ENCODE results near the gene MT1X.

Gene MT1X

DNA sequence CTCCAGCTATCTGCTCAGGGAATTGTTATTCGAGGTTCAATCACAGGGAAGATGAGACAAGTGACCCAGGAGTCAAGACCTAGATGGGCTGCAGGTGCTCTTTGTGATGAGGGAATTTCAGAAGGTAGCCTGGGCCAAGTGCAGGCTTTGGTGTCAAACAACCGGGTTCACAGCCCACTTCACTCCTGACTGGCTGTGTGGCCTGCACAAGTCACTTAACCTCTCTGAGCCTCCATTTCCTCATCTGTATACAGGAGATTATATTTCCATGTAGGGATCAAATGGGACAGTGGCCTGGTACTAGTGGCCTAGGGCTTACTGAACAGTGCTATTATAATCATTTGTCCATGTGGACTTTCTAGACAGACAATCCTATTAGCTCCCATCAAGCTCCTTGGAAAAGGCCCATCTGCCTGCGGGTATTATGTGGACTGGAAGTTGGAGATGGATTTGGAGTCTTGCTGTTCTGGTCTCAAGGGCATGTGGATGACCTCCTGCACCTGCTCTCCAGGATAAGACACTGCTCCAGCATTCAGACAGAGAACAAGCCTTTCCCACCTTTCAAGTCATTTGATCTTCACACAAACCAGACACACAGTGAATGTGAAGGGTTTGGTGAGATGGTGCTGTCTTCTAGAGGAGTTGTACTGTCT lies 3.1 kb upstream of the MT1X start:
- DNase-seq (ENCODE audit: low read depth): no peak

DNA sequence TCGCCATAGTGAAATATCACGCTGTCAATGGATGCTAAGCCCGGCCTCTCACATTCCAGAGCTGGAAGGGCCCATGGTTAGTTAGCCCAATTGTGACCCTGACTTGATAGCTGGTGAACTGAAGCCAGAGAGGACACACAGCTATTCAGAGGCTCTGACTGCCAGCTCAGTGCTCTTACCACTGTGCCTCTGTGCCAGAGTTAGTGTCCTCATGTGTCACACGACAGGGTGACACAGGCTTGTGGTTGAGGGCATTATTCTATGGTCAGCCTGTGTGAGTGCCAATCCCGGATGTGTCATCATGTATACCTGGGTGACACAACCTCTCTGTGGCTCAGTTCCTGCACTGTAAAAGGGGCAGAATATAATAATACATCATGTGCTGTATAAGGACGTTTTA lies 2.5 kb upstream of the MT1X start:
- DNase-seq (ENCODE audit: low read depth): peak; percentile 41

GRCh38 chr16:56682703-56683397 lies 580 bp downstream of the MT1X start:
- DNase-seq (ENCODE audit: low read depth): peak; percentile 24

GRCh38 chr16:56683424-56684172 lies 1.3 kb downstream of the MT1X start:
- DNase-seq (ENCODE audit: low read depth): no peak

DNA sequence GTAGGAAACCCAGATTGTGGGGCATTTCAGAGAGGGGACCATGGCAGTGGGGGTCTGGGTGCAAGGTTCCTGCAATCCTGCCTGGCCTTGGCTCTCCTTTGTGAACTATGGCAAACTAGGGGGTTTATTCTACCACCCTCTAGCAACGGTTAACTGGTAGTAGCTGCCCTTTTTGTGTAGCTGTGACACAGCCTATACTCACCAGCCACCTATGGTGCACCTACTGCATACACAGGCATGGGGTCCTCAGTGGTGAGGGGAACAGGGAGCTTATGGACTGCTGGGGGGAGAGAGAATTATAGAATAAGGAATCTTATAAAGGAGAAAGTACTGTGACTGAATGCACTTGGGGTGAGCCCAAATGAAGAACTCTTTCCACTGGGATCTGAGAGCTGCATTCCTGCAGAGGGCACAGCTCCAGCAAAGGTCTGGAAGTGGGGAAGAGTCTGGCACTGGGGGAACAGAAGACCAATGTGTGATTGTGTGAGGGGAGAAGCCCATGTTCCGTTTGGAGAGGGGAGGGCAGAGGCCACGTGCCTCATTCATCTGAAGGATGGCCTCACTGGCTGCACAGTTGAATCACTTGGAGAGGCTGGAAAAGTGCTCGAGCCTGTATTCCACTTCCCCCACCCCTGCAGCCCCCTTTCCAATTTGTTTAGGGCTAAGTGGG lies 2.1 kb downstream of the MT1X start:
- DNase-seq (ENCODE audit: low read depth): no peak

DNA sequence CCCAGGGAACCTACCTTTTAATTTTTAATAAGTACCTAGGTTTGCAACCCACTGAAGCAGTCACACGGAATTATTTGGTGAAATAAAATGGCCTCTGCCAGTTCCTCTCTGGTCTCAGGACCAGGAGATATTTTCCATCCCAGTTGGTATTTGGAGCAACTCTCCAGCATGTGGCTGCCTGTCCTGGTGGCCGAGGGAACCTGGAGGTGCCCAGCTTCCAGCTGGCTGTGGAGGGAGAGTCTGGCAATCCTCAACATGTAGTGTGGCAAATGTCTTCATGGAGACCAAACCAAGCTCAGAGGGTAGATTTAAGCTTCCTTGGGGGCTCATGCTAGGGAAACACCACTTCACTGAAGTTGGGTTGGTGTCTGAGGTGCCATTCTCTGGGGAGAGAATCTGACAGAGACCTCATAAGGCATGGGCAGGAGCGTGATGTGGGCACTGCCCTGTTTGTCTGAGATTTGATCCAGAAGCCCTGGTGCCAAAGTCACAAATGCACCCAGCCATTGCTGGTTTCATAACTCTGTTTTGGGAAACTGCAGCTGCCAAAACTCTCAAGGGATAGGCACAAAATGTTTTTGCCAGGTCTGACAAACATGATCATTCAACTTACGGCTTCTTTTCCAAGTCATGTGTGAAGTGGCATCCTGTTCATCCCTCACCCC lies 2.8 kb downstream of the MT1X start:
- DNase-seq (ENCODE audit: low read depth): no peak

- DNase-seq (ENCODE audit: low read depth): no peak
These were observed 4.5 kb downstream of the MT1X start for GRCh38 chr16:56686758-56687157.

- DNase-seq (ENCODE audit: low read depth): peak; percentile 17
These were observed 6.5 kb downstream of the MT1X start for GRCh38 chr16:56688762-56689161.

DNA sequence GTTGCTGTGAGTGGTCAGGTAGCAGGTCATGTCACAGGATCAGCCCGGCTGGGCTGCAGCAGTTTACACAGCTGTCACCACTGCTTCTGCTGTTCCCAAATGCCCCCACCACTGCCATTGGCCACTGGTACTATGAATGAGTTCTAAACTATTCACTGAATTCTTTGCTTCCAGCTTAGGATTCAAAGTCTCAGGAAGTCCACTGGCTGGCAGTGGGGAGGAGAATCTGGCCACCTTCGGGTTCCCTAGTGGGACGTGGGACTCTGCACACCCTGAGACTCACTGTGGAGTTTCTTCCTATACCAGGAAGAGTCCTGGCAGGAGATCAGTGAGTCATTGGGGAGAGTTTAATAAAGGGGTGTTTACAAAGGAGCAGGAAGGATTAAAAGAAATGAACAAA lies 6.9 kb downstream of the MT1X start:
- DNase-seq (ENCODE audit: low read depth): peak; percentile 35

- no peak for DNase-seq (ENCODE audit: low read depth)
These were observed 8.3 kb downstream of the MT1X start for GRCh38 chr16:56690420-56691122.

GRCh38 chr16:56691885-56692284 lies 9.6 kb downstream of the MT1X start:
- peak; percentile 86 for DNase-seq (ENCODE audit: low read depth)

DNA sequence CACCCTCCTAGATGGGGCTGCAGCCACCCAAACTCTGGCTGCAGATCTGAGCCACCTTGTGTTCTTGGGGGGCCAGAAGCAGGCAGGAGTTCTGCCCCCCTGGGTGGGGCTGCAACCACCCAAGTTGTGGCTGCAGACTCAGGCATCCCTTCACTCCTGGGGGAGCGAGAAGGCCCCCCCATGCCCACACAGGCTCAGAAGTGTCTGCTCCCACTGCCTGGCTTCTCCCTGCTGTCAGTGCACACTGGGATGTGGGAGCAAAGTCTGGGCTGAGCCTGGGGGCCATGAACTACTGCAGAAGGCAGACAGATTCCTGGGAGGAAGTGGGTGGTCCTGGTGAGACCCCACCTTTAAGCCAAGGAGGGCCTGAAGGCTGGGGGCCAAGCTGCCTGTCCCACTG lies 13.0 kb downstream of the MT1X start:
- DNase-seq (ENCODE audit: low read depth): no peak

DNA sequence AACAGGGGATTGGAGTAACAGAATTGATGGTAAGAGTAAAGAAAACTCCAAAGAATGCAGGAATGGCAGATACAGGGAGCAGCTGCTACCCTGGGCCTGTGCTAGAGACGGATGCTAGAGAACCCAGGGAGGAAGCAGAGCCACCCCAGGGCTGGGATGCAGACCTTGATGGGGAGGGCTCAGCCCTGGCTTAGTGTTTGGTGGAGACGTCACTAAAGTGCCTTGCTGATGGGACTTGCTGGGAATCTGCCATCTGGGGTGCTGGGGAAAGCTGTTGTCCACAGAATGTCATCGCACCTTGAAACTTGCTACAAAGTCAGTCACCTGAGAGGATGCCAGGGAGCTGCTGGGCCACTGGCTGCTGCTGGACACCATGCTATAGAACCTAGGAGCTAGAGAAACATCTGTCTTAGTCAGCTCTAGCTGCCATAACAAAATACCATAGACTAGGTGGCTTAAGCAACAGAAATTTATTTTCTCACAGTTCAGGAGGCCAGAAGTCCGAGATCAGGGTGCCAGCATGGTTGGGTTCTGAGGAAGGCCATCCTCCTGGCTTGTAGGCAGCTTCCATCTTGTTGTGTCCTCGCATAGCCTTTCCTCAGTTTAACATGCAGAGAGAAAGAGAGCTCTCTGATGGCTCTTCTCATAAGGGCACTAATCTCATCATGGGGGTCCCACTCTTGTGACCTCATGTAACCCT lies 15.3 kb downstream of the MT1X start:
- DNase-seq (ENCODE audit: low read depth): no peak

DNA sequence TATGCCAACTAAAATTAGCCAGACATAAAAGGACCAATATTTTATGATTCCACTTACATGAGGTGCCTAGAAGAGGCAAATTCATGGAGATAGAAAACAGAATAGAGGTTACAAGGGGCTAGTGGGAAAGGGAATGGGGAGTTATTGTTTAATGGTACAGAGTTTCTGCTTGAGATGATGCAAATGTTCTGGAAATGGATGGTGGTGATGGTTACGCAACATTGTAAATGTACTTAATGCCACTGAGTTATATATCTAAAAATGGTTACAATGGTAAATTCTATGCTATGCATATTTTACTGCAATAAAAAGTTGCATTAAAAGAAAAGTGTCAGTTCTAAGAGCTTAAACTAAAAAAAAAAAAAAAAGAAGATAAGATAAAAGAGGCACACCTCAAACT lies 17.9 kb downstream of the MT1X start:
- DNase-seq (ENCODE audit: low read depth): no peak

DNA sequence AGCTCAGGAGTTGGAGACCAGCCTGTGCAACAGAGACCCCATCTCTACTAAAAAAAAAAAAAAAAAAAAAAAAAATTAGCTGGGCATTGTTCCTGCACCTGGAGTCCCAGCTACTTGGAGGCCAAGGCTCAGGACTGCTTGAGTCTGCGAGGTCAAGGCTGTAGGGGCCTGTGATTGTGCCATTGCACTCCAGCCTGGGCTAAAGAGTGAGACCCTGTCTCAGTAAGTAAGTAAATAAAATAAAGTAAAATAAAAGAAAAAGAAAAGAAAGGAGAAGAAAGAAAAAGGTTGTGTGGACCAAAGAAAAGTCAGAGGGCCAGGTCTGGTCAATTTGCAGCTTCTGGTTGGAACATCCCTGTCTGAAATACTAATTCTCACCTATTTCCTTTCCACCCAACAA lies 18.4 kb downstream of the MT1X start:
- no peak for DNase-seq (ENCODE audit: low read depth)

GRCh38 chr16:56701534-56701933 lies 19.3 kb downstream of the MT1X start:
- DNase-seq (ENCODE audit: low read depth): no peak

DNA sequence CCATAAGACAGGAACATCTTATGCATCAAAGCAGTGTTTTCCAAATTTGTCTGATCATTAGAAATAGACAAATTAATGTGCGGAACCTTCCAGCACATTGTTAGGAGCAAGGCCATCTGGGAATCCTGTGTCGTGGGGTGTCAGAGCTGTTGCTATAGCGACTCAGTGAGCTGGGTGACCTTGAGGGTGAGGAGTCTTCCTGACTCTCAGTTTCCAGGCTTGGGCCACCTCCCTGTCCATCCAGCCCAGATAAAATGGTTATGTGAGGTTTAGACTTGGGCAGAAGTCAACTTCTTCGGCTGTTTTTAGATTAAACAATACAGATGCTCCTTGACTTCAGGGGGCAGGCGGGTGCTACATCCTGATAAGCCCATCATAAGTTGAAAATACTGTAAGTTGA lies 20.6 kb downstream of the MT1X start:
- no peak for DNase-seq (ENCODE audit: low read depth)

DNA sequence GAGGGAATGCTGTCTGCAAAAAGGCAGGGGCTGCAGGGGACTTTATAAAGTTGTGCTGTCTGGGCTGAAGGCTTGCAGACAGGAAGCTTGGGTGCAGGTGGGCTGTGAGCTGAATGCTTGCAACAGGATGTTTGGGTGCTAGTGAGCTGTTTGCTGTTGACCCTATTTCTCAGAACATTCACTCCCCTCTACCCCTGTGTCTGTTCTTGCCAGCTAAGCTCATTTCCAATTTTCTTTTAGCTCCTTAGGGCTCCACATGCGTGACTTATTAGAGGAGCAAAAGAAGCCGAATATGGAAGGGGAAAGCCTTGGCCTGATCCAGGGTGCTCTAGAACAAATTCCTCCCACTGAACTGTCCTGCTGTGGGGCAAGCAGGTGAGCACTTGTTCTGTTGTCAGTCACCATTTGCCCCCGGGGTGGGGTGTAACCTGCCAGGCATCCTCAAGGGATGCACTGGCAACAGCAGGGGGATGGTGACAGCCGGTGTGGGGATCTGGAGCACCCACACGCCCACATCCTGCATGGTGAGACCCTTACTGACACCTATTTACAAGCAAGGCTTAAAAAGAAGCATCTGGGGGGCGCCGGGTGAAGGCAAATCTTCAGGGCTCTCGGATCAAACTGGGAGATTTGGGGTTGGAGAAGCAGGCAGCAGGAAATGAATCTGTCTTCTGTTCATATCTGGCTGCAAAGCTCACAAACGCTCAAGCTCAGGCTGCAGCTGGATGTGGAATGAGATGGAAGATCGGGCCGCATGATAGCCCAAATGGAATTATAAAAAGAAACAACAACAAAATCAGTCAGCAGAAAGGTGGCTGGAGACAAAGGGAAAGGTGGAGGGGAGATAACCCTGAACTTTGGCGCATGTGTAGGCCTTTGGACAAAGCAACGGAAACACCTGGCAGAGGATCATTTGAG lies 26.5 kb downstream of the MT1X start:
- DNase-seq (ENCODE audit: low read depth): no peak

- DNase-seq (ENCODE audit: low read depth): no peak
These were observed 27.3 kb downstream of the MT1X start for GRCh38 chr16:56709443-56710040.
